Parathyroid adenoma (tissue), 2 donors: ENCODE data around the gene MIS12.

Experiments
- H2AFZ ChIP-seq: fragments of 300-600 bp; sonication (generic); one replicate; pipeline ENCODE4 v1.7.0; 2017; ENCODE audit warnings: antibody characterized with exemption, mild to moderate bottlenecking
- H3K27ac ChIP-seq: fragments of 300-600 bp; sonication (generic); one replicate; pipeline ENCODE4 v1.7.0; 2017
- H3K27me3 ChIP-seq: fragments of 300-600 bp; sonication (generic); one replicate; pipeline ENCODE4 v1.7.0; 2017; ENCODE audit warnings: low read length; ENCODE audit not compliant: control insufficient read depth, insufficient read depth
- H3K36me3 ChIP-seq: fragments of 300-600 bp; sonication (generic); one replicate; pipeline ENCODE4 v1.7.0; 2017; ENCODE audit warnings: low read length; ENCODE audit not compliant: control insufficient read depth, insufficient read depth
- H3K4me1 ChIP-seq: fragments of 300-600 bp; sonication (generic); one replicate; pipeline ENCODE4 v1.7.0; 2017; ENCODE audit warnings: control low read depth
- H3K4me2 ChIP-seq: fragments of 300-600 bp; sonication (generic); one replicate; pipeline ENCODE4 v1.7.0; 2017; ENCODE audit warnings: low read length
- H3K4me3 ChIP-seq: fragments of 300-600 bp; sonication (generic); one replicate; pipeline ENCODE4 v1.7.0; 2017; ENCODE audit warnings: low read depth, low read length
- H3K79me2 ChIP-seq: fragments of 300-600 bp; sonication (generic); one replicate; pipeline ENCODE4 v1.7.0; 2017; ENCODE audit warnings: control low read depth
- H3K9ac ChIP-seq: fragments of 300-600 bp; sonication (generic); one replicate; pipeline ENCODE4 v1.7.0; 2017; ENCODE audit warnings: mild to moderate bottlenecking
- H3K9me3 ChIP-seq: fragments of 300-600 bp; sonication (generic); one replicate; pipeline ENCODE4 v1.7.0; 2017; ENCODE audit warnings: low read length; ENCODE audit not compliant: control insufficient read depth
- CTCF ChIP-seq: fragments of 300-600 bp; sonication (generic); IDR thresholded peaks from one replicate; pipeline ENCODE4 v1.7.0; 2017; ENCODE audit warnings: antibody characterized with exemption, mild to moderate bottlenecking
- donor health status: primary hyperparathyroidism.

MIS12 gene

GRCh38 chr17:5527601-5528250 is 41.4 kb downstream of the MIS12 start:
- TF ChIP-seq CTCF = no peak
- no peaks in the 10 kb centered on the region for H3K4me1 ChIP-seq
- H3K4me2 ChIP-seq = no peak overlapping the region
- no peak overlapping the region for H3K9ac ChIP-seq
- H3K4me3 ChIP-seq = no peak overlapping the region
- no peaks in the 10 kb centered on the region for H3K79me2 ChIP-seq
- H3K27ac ChIP-seq = no peak overlapping the region
- no peaks in the 10 kb centered on the region for H3K27me3 ChIP-seq
- no peaks in the 10 kb centered on the region for H3K9me3 ChIP-seq
- no peak overlapping the region for H2AFZ ChIP-seq
- no peaks in the 10 kb centered on the region for H3K36me3 ChIP-seq

GRCh38 chr17:5530265-5531084 is 44.1 kb downstream of the MIS12 start:
- no peak overlapping the region for H2AFZ ChIP-seq
- H3K4me3 ChIP-seq = no peak overlapping the region
- H3K4me1 ChIP-seq = no peaks in the 10 kb centered on the region
- H3K27ac ChIP-seq = no peak overlapping the region
- no peaks in the 10 kb centered on the region for H3K79me2 ChIP-seq
- no peaks in the 10 kb centered on the region for H3K36me3 ChIP-seq
- H3K9ac ChIP-seq = no peak overlapping the region
- no peak for TF ChIP-seq CTCF
- H3K4me2 ChIP-seq = no peak overlapping the region
- H3K27me3 ChIP-seq = no peaks in the 10 kb centered on the region
- no peaks in the 10 kb centered on the region for H3K9me3 ChIP-seq

GRCh38 chr17:5531085-5531418 is 44.7 kb downstream of the MIS12 start:
- H3K27ac ChIP-seq = no peak overlapping the region

GRCh38 chr17:5532581-5532980 is 46.2 kb downstream of the MIS12 start:
- Histone ChIP-seq H3K4me3 (no peak overlapping the region), H3K4me1 (no peaks in the 10 kb centered on the region), H3K79me2 (no peaks in the 10 kb centered on the region), H3K36me3 (no peaks in the 10 kb centered on the region), H3K9me3 (no peaks in the 10 kb centered on the region), H3K9ac (no peak overlapping the region), H3K4me2 (no peak overlapping the region), H3K27ac (no peak overlapping the region), H2AFZ (no peak overlapping the region), H3K27me3 (no peaks in the 10 kb centered on the region)
- TF ChIP-seq CTCF = no peak

More at GRCh38 chr17:5531085-5531418, 44.7 kb downstream of the MIS12 start:
- H3K9ac ChIP-seq = no peak overlapping the region
- TF ChIP-seq CTCF = no peak
- H3K36me3 ChIP-seq = no peaks in the 10 kb centered on the region
- H3K79me2 ChIP-seq = no peaks in the 10 kb centered on the region
- no peak overlapping the region for H2AFZ ChIP-seq
- no peaks in the 10 kb centered on the region for H3K4me1 ChIP-seq
- no peaks in the 10 kb centered on the region for H3K9me3 ChIP-seq
- H3K27me3 ChIP-seq = no peaks in the 10 kb centered on the region
- no peak overlapping the region for H3K4me3 ChIP-seq
- H3K4me2 ChIP-seq = no peak overlapping the region
